Stomach (tissue), 9 donors: Measurements from ENCODE around the gene LYVE1. TPM values are rescaled to one million over a fixed set of nuclear protein-coding genes. Genes with fewer than 3 reads are reported as not detected.

Source experiments
- DNase-seq, 2 donors: peaks; one replicate each; pipeline versions ENCODE4 v3.0.0 to v3.0.0-alpha.2; 2013 to 2019
- H3K27ac ChIP-seq, 5 donors: fragments of 200-600 bp in 4 of 5; sonication (generic) in 4 of 5; one replicate each; pipeline ENCODE4 v1.5.1; 2013 to 2019; ENCODE audit warnings: mild to moderate bottlenecking in 1 of 5, moderate library complexity in 1 of 5
- H3K27me3 ChIP-seq, 3 donors: fragments of 200-600 bp; sonication (generic); one replicate each; pipeline ENCODE4 v1.5.1; 2017 to 2019; ENCODE audit warnings: mixed run types in 1 of 3
- H3K36me3 ChIP-seq, 4 donors: fragments of 200-600 bp; sonication (generic); 1 replicate in 3 of 4; 2 replicates in 1 of 4; pipeline ENCODE4 v1.5.1; 2016 to 2019
- H3K4me1 ChIP-seq, 4 donors: fragments of 200-600 bp; sonication (generic); one replicate each; pipeline ENCODE4 v1.5.1; 2016 to 2019
- H3K4me3 ChIP-seq, 4 donors: fragments of 200-600 bp; sonication (generic) in 3 of 4; one replicate each; pipeline ENCODE4 v1.5.1; 2016 to 2019; ENCODE audit warnings: mild to moderate bottlenecking in 1 of 4
- H3K9me3 ChIP-seq, 4 donors: fragments of 200-600 bp; sonication (generic); one replicate each; pipeline ENCODE4 v1.5.1; 2016 to 2019
- CTCF ChIP-seq, 7 experiments: fragments of 450-650 bp in 4 of 7; fragments of 200-600 bp in 3 of 7; sonication (generic) in 3 of 7; IDR thresholded peaks; one replicate each; pipeline ENCODE4 v1.5.1; 2016 to 2019; ENCODE audit warnings: antibody characterized with exemption in 7 of 7, control low read depth in 2 of 7, mild to moderate bottlenecking in 1 of 7
- EP300 ChIP-seq: sonication (generic); formaldehyde crosslinking; IDR thresholded peaks from one replicate; pipeline ENCODE4 v1.6.1; 2017; ENCODE audit warnings: antibody characterized with exemption
- POLR2A ChIP-seq, 4 donors: fragments of 450-650 bp; IDR thresholded peaks; one replicate each; pipeline ENCODE4 v1.6.1; 2016; ENCODE audit warnings: antibody characterized with exemption in 4 of 4, control low read depth in 2 of 4, mild to moderate bottlenecking in 1 of 4, moderate library complexity in 1 of 4
- POLR2AphosphoS5 ChIP-seq, 3 donors: sonication (generic); formaldehyde crosslinking; IDR thresholded peaks; one replicate each; pipeline ENCODE4 v1.6.1; 2016; ENCODE audit warnings: antibody characterized with exemption in 3 of 3
- WGBS, 5 donors: extraction: QIAGEN DNeasy Blood & Tissue Kit in 3 of 5; methylation state at CpG; one replicate each; pipeline versions ENCODE4 v1.1.5 to v1.1.7; 2013 to 2018; 5-methylcytosine and 5-hydroxymethylcytosine counted together
- intact Hi-C: fragments of 100-400 bp; cut with DNase I; formaldehyde crosslinking; loops from one replicate; pipeline ENCODE4 v1.15.1; 2023; ENCODE audit warnings: low total_unique reads
- polyA plus RNA-seq, 3 donors: library from polyadenylated mRNA; stranded (reverse); fragments of 200-250 nt; gene quantifications; one replicate each; pipeline ENCODE4 v1.2.3, GENCODE V29; 2013
- total RNA-seq, 5 donors: library from RNA; depleted of rRNA; stranded (reverse); fragments of >200 nt; gene quantifications; one replicate each; pipeline versions ENCODE4 v1.1.0 to v1.2.3, GENCODE V29; 2014 to 2016
- donor health status: healthy with polysubstance abuse.
- donor health status: Bipolar disorder and iron deficiency.
- donor health status: healthy.

The LYVE1 gene
- total and polyA plus RNA-seq, 8 donors = 5.2 to 149 (median 12.6) TPM

GRCh38 chr11:10518891-10519290 lies 49.6 kb downstream of the LYVE1 start:
- Histone ChIP-seq H3K4me3 (no peak overlapping the region), H3K36me3 (peaks cover 12 to 60% (median 59%) of the 10 kb centered on the region in 4 donors), H3K9me3 (no peaks in the 10 kb centered on the region), H3K4me1 (peaks cover 0 to 22% (median 3%) of the 10 kb centered on the region in 4 donors), H3K27ac (no peak overlapping the region), H3K27me3 (no peaks in the 10 kb centered on the region)
- DNase-seq = no peak
- intact Hi-C loops = no loop called here
- TF ChIP-seq POLR2A (IDR thresholded peaks at IDR 0.05) (no peak), EP300 (no peak), CTCF (IDR thresholded peaks at IDR 0.05) (no peak), POLR2AphosphoS5 (IDR thresholded peaks at IDR 0.05) (no peak)
- WGBS, 5 donors = 91 to 97% (median 93%) methylated on average over 2 of the region's 2 CpGs

- TF ChIP-seq CTCF (IDR thresholded peaks at IDR 0.05) = no peak
- TF ChIP-seq POLR2AphosphoS5 (IDR thresholded peaks at IDR 0.05) = no peak
- DNase-seq = no peak
- intact Hi-C loops = no loop called here
- Histone ChIP-seq H3K4me1 (peaks cover 0 to 20% (median 3%) of the 10 kb centered on the region in 4 donors), H3K27ac (no peak overlapping the region), H3K4me3 (no peak overlapping the region), H3K27me3 (no peaks in the 10 kb centered on the region), H3K9me3 (no peaks in the 10 kb centered on the region), H3K36me3 (peaks cover 12 to 57% (median 53%) of the 10 kb centered on the region in 4 donors)
These were observed 50.3 kb downstream of the LYVE1 start for GRCh38 chr11:10518123-10518522.

GRCh38 chr11:10515418-10515817 lies 53.0 kb downstream of the LYVE1 start:
- no peak overlapping the region for H3K4me3 ChIP-seq
- WGBS, 5 donors = 88 to 96% (median 94%) methylated on average over 3 of the region's 3 CpGs
- H3K27me3 ChIP-seq = no peaks in the 10 kb centered on the region
- no peak overlapping the region for H3K27ac ChIP-seq
- H3K4me1 ChIP-seq = peaks cover 0 to 4% (median 0%) of the 10 kb centered on the region in 4 donors
- TF ChIP-seq CTCF (IDR thresholded peaks at IDR 0.05) (no peak), POLR2A (IDR thresholded peaks at IDR 0.05) (no peak), EP300 (no peak)
- no peaks in the 10 kb centered on the region for H3K9me3 ChIP-seq
- H3K36me3 ChIP-seq = peaks cover 8 to 42% (median 37%) of the 10 kb centered on the region in 4 donors
- DNase-seq = no peak
- intact Hi-C loops = no loop called here

GRCh38 chr11:10514709-10515108 lies 53.8 kb downstream of the LYVE1 start:
- Histone ChIP-seq H3K4me3 (no peak overlapping the region), H3K27ac (no peak overlapping the region), H3K9me3 (no peaks in the 10 kb centered on the region), H3K36me3 (peaks cover 5 to 36% (median 32%) of the 10 kb centered on the region in 4 donors), H3K27me3 (no peaks in the 10 kb centered on the region), H3K4me1 (peaks cover 0 to 3% (median 0%) of the 10 kb centered on the region in 4 donors)
- TF ChIP-seq POLR2AphosphoS5 (IDR thresholded peaks at IDR 0.05) (no peak), POLR2A (IDR thresholded peaks at IDR 0.05) (no peak), EP300 (no peak), CTCF (IDR thresholded peaks at IDR 0.05) (no peak)
- DNase-seq = no peak
- 87 to 98% (median 95%) methylated on average over 2 of the region's 2 CpGs for WGBS, 5 donors
- intact Hi-C loops = no loop called here
